Suprapubic skin (tissue), 3 donors: ENCODE results near the gene PANX3.

Experiments
- POLR2AphosphoS5 ChIP-seq, 3 donors: sonication (generic); formaldehyde crosslinking; IDR thresholded peaks; one replicate each; pipeline ENCODE4 v1.6.1; 2017; ENCODE audit warnings: antibody characterized with exemption in 3 of 3
- TF ChIP-seq, protein P1 (sequence below), 2 donors: fragments of 200-600 bp in 1 of 2; fragments of 450-650 bp in 1 of 2; sonication (generic) in 1 of 2; IDR thresholded peaks; one replicate each; pipeline ENCODE4 v1.5.1; 2016 to 2019; ENCODE audit warnings: antibody characterized with exemption in 2 of 2, mild to moderate bottlenecking in 1 of 2, moderate library complexity in 1 of 2

- TF ChIP-seq, protein P1, sequence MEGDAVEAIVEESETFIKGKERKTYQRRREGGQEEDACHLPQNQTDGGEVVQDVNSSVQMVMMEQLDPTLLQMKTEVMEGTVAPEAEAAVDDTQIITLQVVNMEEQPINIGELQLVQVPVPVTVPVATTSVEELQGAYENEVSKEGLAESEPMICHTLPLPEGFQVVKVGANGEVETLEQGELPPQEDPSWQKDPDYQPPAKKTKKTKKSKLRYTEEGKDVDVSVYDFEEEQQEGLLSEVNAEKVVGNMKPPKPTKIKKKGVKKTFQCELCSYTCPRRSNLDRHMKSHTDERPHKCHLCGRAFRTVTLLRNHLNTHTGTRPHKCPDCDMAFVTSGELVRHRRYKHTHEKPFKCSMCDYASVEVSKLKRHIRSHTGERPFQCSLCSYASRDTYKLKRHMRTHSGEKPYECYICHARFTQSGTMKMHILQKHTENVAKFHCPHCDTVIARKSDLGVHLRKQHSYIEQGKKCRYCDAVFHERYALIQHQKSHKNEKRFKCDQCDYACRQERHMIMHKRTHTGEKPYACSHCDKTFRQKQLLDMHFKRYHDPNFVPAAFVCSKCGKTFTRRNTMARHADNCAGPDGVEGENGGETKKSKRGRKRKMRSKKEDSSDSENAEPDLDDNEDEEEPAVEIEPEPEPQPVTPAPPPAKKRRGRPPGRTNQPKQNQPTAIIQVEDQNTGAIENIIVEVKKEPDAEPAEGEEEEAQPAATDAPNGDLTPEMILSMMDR (IDR thresholded peaks at IDR 0.05), result no peak
- no peak for TF ChIP-seq POLR2AphosphoS5 (IDR thresholded peaks at IDR 0.05)
These were observed 3.1 kb upstream of the PANX3 start for GRCh38 chr11:124608147-124608546.
